K562 (cell line): ENCODE data around the gene CRYGC. TPM values are rescaled to one million over a fixed set of nuclear protein-coding genes. Genes with fewer than 3 reads are reported as not detected.

Experiments used
- ATAC-seq: fragments of 200-7000 bp; cut with Tn5 transposase; 3 replicates; pipeline ENCODE4 v1.9.1; 2020; ENCODE audit warnings: moderate library complexity
- BruUV-seq: library from RNA; stranded (reverse); fragments of 400-500 nt; replicated peaks from 2 replicates; lab custom pipeline; 2021; lab: Mats Ljungman, UMichigan
- CTCF ChIA-PET: fragments of 300-600 bp; formaldehyde crosslinking; extraction: SDS; loops from one replicate; lab custom pipeline; 2021; ENCODE audit warnings: low intra/inter-chr PET ratio; lab: Yijun Ruan, JAX
- POLR2A ChIA-PET: fragments of 300-600, 350-650 bp; sonication (Branson Sonifier 250); formaldehyde crosslinking; extraction: SDS; loops from one replicate; lab custom pipeline; 2021; ENCODE audit warnings: antibody characterized with exemption, inconsistent platforms; lab: Yijun Ruan, JAX
- DNase-seq, 4 experiments: peaks; one replicate each; pipeline versions ENCODE4 v3.0.0 to v3.0.0-alpha.2; 2011 to 2018; ENCODE audit warnings: low spot score in 3 of 4, mixed read lengths in 3 of 4; ENCODE audit errors: extremely low read depth in 1 of 4
- FAIRE-seq: peaks from 2 replicates; lab custom pipeline; 2011; peaks lifted over from hg19 to GRCh38; lab: Jason Lieb, UNC
- H2AFZ ChIP-seq: 2 replicates; pipeline ENCODE4 v1.6.0; 2011; ENCODE audit warnings: low read depth, low read length, control low read depth, inconsistent platforms
- H3K27ac ChIP-seq: fragments of 200-600 bp; 3 replicates; pipeline ENCODE4 v1.8.0; 2011; ENCODE audit warnings: low read depth, mild to moderate bottlenecking, control low read depth, inconsistent platforms, low read length, moderate library complexity, mixed read lengths; ENCODE audit errors: extremely low read depth
- H3K27me3 ChIP-seq, 2 experiments: fragments of 300-600 bp in 1 of 2; 2 replicates in 1 of 2; 3 replicates in 1 of 2; pipeline versions ENCODE4 v1.6.0 to v1.8.0; 2011; ENCODE audit warnings: inconsistent platforms in 2 of 2, low read length in 2 of 2, mild to moderate bottlenecking in 1 of 2, mixed read lengths in 1 of 2, moderate library complexity in 1 of 2; ENCODE audit not compliant: control insufficient read depth in 2 of 2, insufficient read depth in 2 of 2
- H3K36me3 ChIP-seq: fragments of 300-600 bp; 3 replicates; pipeline ENCODE4 v1.8.0; 2011; ENCODE audit warnings: mild to moderate bottlenecking, low read length, inconsistent platforms; ENCODE audit not compliant: control insufficient read depth, insufficient read depth
- H3K4me1 ChIP-seq, 2 experiments: fragments of 200-600 bp in 1 of 2; replicated peaks in 1 of 2; 2 replicates in 1 of 2; 3 replicates in 1 of 2; pipeline versions ENCODE4 v1.5.1 to v1.8.0; 2011; ENCODE audit warnings: inconsistent platforms in 2 of 2, low read length in 2 of 2, mild to moderate bottlenecking in 1 of 2, mixed read lengths in 1 of 2, moderate library complexity in 1 of 2; ENCODE audit not compliant: control insufficient read depth in 2 of 2, insufficient read depth in 2 of 2
- H3K4me2 ChIP-seq: 2 replicates; pipeline ENCODE4 v1.6.1; 2011; ENCODE audit warnings: low read length, control low read depth, inconsistent platforms, mixed read lengths; ENCODE audit not compliant: insufficient read depth
- H3K4me3 ChIP-seq: fragments of 200-600 bp; sonication (generic), shearing (Covaris generic); 2 replicates; pipeline ENCODE4 v1.5.1; 2016; ENCODE audit warnings: control low read depth, inconsistent platforms
- H3K79me2 ChIP-seq: fragments of 200-600 bp; 3 replicates; pipeline ENCODE4 v1.8.0; 2011; ENCODE audit warnings: low read length, inconsistent platforms; ENCODE audit not compliant: control insufficient read depth, insufficient read depth
- H3K9ac ChIP-seq, 2 experiments: 2 replicates each; pipeline versions ENCODE4 v1.6.0 to v1.6.1; 2011; ENCODE audit warnings: low read depth in 2 of 2, low read length in 2 of 2, control low read depth in 1 of 2, inconsistent platforms in 1 of 2, mild to moderate bottlenecking in 1 of 2, mixed read lengths in 1 of 2; ENCODE audit not compliant: insufficient read depth in 1 of 2
- H3K9me1 ChIP-seq: one replicate; pipeline ENCODE4 v1.6.0; 2011; ENCODE audit warnings: inconsistent platforms, mild to moderate bottlenecking, low read length, moderate library complexity; ENCODE audit not compliant: control insufficient read depth, insufficient read depth
- H3K9me3 ChIP-seq: replicated peaks from 2 replicates; pipeline ENCODE4 v1.5.1; 2011; ENCODE audit warnings: low read depth, low read length, inconsistent platforms; ENCODE audit not compliant: control insufficient read depth, insufficient read depth
- H4K20me1 ChIP-seq: replicated peaks from 2 replicates; pipeline ENCODE4 v1.6.1; 2011; ENCODE audit warnings: low read length, inconsistent platforms, mixed read lengths; ENCODE audit not compliant: control insufficient read depth, insufficient read depth
- CEBPB ChIP-seq: fragments of 450-650 bp; IDR thresholded peaks from 2 replicates; pipeline ENCODE4 v1.6.1; 2016; ENCODE audit warnings: missing genetic modification characterization, missing compliant biosample characterization
- ID3 ChIP-seq, 2 experiments: fragments of 250-450 bp in 1 of 2; fragments of 450-650 bp in 1 of 2; sonication (Bioruptor Pico) in 1 of 2; IDR thresholded peaks; 2 replicates each; pipeline versions ENCODE4 v1.6.1 to v1.8.0; 2016 to 2021; ENCODE audit warnings: mild to moderate bottlenecking in 2 of 2, moderate library complexity in 2 of 2, missing compliant biosample characterization in 1 of 2, missing genetic modification characterization in 1 of 2
- SMARCC2 ChIP-seq: fragments of 450-650 bp; IDR thresholded peaks from 2 replicates; pipeline ENCODE4 v1.6.1; 2017; ENCODE audit warnings: antibody characterized with exemption, moderate library complexity, mild to moderate bottlenecking, low read depth
- ZNF24 ChIP-seq: fragments of 450-650 bp; IDR thresholded peaks from 2 replicates; pipeline ENCODE4 v1.6.1; 2016
- ZNF407 ChIP-seq: fragments of 450-650 bp; IDR thresholded peaks from 2 replicates; pipeline ENCODE4 v1.6.1; 2016; ENCODE audit warnings: low read depth
- ZNF699 ChIP-seq: fragments of 250-450 bp; sonication (Bioruptor Pico); IDR thresholded peaks from 2 replicates; pipeline ENCODE4 v1.8.0; 2021; ENCODE audit warnings: mild to moderate bottlenecking, moderate library complexity; ENCODE audit not compliant: insufficient replicate concordance
- WGBS: fragments of 100-300 bp; shearing (Covaris generic); methylation state at CpG from one replicate; pipeline ENCODE4 v1.1.6; 2016; ENCODE audit warnings: low coverage, mixed read lengths; ENCODE audit not compliant: insufficient coverage; ENCODE audit errors: missing lambda C conversion rate; 5-methylcytosine and 5-hydroxymethylcytosine counted together
- in situ Hi-C: fragments of 300-500 bp; cut with MboI; formaldehyde crosslinking; loops from 4 replicates; pipeline ENCODE4 v1.15.0; 2018; ENCODE audit warnings: inconsistent platforms, mixed read lengths
- intact Hi-C: fragments of 100-400 bp; cut with micrococcal nuclease; formaldehyde crosslinking; loops from 2 replicates; pipeline ENCODE4 v1.14.2; 2022
- polyA plus RNA-seq, 8 experiments: library from polyadenylated mRNA; depleted of rRNA in 4 of 8; stranded (reverse) in 5 of 8; unstranded in 3 of 8; fragments of >200 nt; fragmentation: Nextera tagmentation in 2 of 8; fragmentation: Illumina TruSeq in 1 of 8; extraction: Ambion mirVana in 2 of 8; extraction: Trizol in 1 of 8; gene quantifications; 2 replicates each; pipeline versions ENCODE4 v1.2.1 to v1.2.3, GENCODE V29; 2011 to 2014; ENCODE audit warnings: inconsistent platforms in 1 of 8, missing spikeins in 1 of 8
- total RNA-seq, 7 experiments: library from RNA; depleted of rRNA in 6 of 7; stranded (reverse); fragments of >200 nt in 6 of 7; fragmentation: Illumina TruSeq in 2 of 7; extraction: Trizol in 2 of 7; gene quantifications; 2 replicates each; pipeline versions ENCODE4 v1.2.1 to v1.2.3, GENCODE V29; 2011 to 2021; ENCODE audit warnings: low replicate concordance in 1 of 7

CRYGC gene
- total and polyA plus RNA-seq, 9 of the 15 experiments (the other 6 are each of a cell fraction or from before 2014, with no cell fraction given) = not detected

- intact Hi-C loops = loop anchor here (10.0 kb wide), 1 partner anchor 196 kb away; no protein-coding TSS in a partner anchor
- Histone ChIP-seq H3K9ac (no peak overlapping the region; a peak in 1 of 4 replicates), H3K9me3 (no peaks in the 10 kb centered on the region; the same call in 1 of the 2 replicates), H3K79me2 (no peaks in the 10 kb centered on the region), H4K20me1 (no peaks in the 10 kb centered on the region), H3K27ac (no peak overlapping the region), H3K4me3 (no peak overlapping the region), H2AFZ (no peak overlapping the region), H3K4me1 (peaks cover 3 to 6% of the 10 kb centered on the region in 2 experiments; a peak in 3 of 5 replicates), H3K9me1 (no peaks in the 10 kb centered on the region), H3K27me3 (no peaks in the 10 kb centered on the region), H3K4me2 (no peak overlapping the region), H3K36me3 (no peaks in the 10 kb centered on the region)
- DNase-seq (no peak), ATAC-seq (0 out of 3 replicates have a peak, but pooled peaks have one; percentile 13), FAIRE-seq (no peak)
- TF ChIP-seq SMARCC2 (no peak), ZNF407 (no peak), ID3 (CRISPR knock-in tag; IDR thresholded peaks at IDR 0.05) (no peak), ID3 (tag; IDR thresholded peaks at IDR 0.05) (no peak), ZNF699 (no peak), CEBPB (peak; percentile 64), ZNF24 (peak; percentile 95)
- ChIA-PET CTCF (no interaction called here), POLR2A (no interaction called here)
- 13% methylated on average over 3 of the region's 4 CpGs for WGBS
- in situ Hi-C loops = no loop called here
- BruUV-seq = no TSS peak
Observed at GRCh38 chr2:208179028-208179609, 49.5 kb upstream of the CRYGC start.
